GM21619 (cell line): ENCODE measurements around the gene ULK4.
"Not testable (repeated sequence)": the region's sequence is repeated elsewhere in the genome, so short reads cannot be mapped to it uniquely, and the experiment has no call there.

Experiments used
- ATAC-seq: cut with Tn5 transposase; IDR thresholded peaks from one replicate; pipeline ENCODE4 v1.9.1; 2021; ENCODE audit not compliant: unreplicated experiment

ULK4 gene

GRCh38 chr3:41693799-41694198 lies 268.1 kb downstream of the ULK4 start:
- no peak for ATAC-seq

- no peak for ATAC-seq
Observed at GRCh38 chr3:41690766-41691563, 270.9 kb downstream of the ULK4 start.

- no peak for ATAC-seq
Observed at GRCh38 chr3:41688595-41689380, 273.1 kb downstream of the ULK4 start.

GRCh38 chr3:41684797-41685735 lies 276.8 kb downstream of the ULK4 start:
- ATAC-seq, result no peak

GRCh38 chr3:41683666-41684350 lies 278.1 kb downstream of the ULK4 start:
- no peak for ATAC-seq

GRCh38 chr3:41682996-41683395 lies 278.9 kb downstream of the ULK4 start:
- no peak for ATAC-seq

- ATAC-seq, result no peak
Observed at GRCh38 chr3:41682382-41682781, 279.5 kb downstream of the ULK4 start.

- no peak for ATAC-seq
Observed at GRCh38 chr3:41681479-41681878, 280.4 kb downstream of the ULK4 start.

GRCh38 chr3:41679374-41679773 lies 282.5 kb downstream of the ULK4 start:
- no peak for ATAC-seq

- not testable (repeated sequence) for ATAC-seq
Observed at GRCh38 chr3:41675102-41675501, 286.8 kb downstream of the ULK4 start.

GRCh38 chr3:41674449-41674848 lies 287.5 kb downstream of the ULK4 start:
- ATAC-seq, result no peak

- no peak for ATAC-seq
Observed at GRCh38 chr3:41673650-41674049, 288.3 kb downstream of the ULK4 start.

- ATAC-seq, result no peak
Observed at GRCh38 chr3:41668379-41668778, 293.5 kb downstream of the ULK4 start.

- ATAC-seq, result no peak
Observed at GRCh38 chr3:41662288-41662687, 299.6 kb downstream of the ULK4 start.

GRCh38 chr3:41661796-41662195 lies 300.1 kb downstream of the ULK4 start:
- ATAC-seq, result no peak

GRCh38 chr3:41660510-41660909 lies 301.4 kb downstream of the ULK4 start:
- ATAC-seq, result no peak

- no peak for ATAC-seq
Observed at GRCh38 chr3:41653571-41654239, 308.2 kb downstream of the ULK4 start.

GRCh38 chr3:41652931-41653330 lies 309.0 kb downstream of the ULK4 start:
- no peak for ATAC-seq

GRCh38 chr3:41652506-41652905 lies 309.4 kb downstream of the ULK4 start:
- no peak for ATAC-seq

GRCh38 chr3:41651718-41652117 lies 310.2 kb downstream of the ULK4 start:
- ATAC-seq, result no peak
